GOT3 (cell line): ENCODE data around the gene FBXW8.
A peak's percentile ranks its signal among the peaks of the same experiment; 100 is the strongest.

Source experiments
- DNase-seq: peaks from one replicate; lab custom pipeline; 2025; ENCODE audit warnings: mixed read lengths; lab: John Stamatoyannopoulos, UW

The FBXW8 gene

GRCh38 chr12:116910645-116911451, at the start of gene FBXW8:
TSS of gene FBXW8 (plus strand) at chr12:116910950. CDS start at chr12:116911038, 88 bp downstream.
- peak; percentile 29 for DNase-seq

GRCh38 chr12:116861320-116861719, 49.4 kb upstream of the FBXW8 start:
- no peak for DNase-seq

- no peak for DNase-seq
These were observed 48.6 kb upstream of the FBXW8 start for GRCh38 chr12:116862167-116862566.

GRCh38 chr12:116863275-116863767, 47.4 kb upstream of the FBXW8 start:
- no peak for DNase-seq

- no peak for DNase-seq
These were observed 46.2 kb upstream of the FBXW8 start for GRCh38 chr12:116864371-116865160.

- DNase-seq = no peak
These were observed 43.2 kb upstream of the FBXW8 start for GRCh38 chr12:116867523-116867922.

GRCh38 chr12:116870306-116870705, 40.4 kb upstream of the FBXW8 start:
- DNase-seq = no peak

GRCh38 chr12:116874324-116874995, 36.3 kb upstream of the FBXW8 start:
- DNase-seq = no peak

GRCh38 chr12:116876151-116876869, 34.4 kb upstream of the FBXW8 start:
- no peak for DNase-seq

GRCh38 chr12:116878567-116879508, 31.9 kb upstream of the FBXW8 start:
- DNase-seq = no peak

- DNase-seq = no peak
These were observed 31.1 kb upstream of the FBXW8 start for GRCh38 chr12:116879509-116880212.

GRCh38 chr12:116880213-116880816, 30.4 kb upstream of the FBXW8 start:
- no peak for DNase-seq

GRCh38 chr12:116880817-116881324, 29.9 kb upstream of the FBXW8 start:
- DNase-seq = no peak

- no peak for DNase-seq
These were observed 29.3 kb upstream of the FBXW8 start, which contains the start of gene HRK for GRCh38 chr12:116881325-116881876. TSS of gene HRK (minus strand) at chr12:116881441. CDS start at chr12:116881307, 134 bp downstream.

- no peak for DNase-seq
These were observed 28.8 kb upstream of the FBXW8 start for GRCh38 chr12:116881877-116882507.

- DNase-seq = no peak
These were observed 28.0 kb upstream of the FBXW8 start for GRCh38 chr12:116882742-116883141.

GRCh38 chr12:116884871-116885270, 25.9 kb upstream of the FBXW8 start:
- DNase-seq = no peak

- DNase-seq = no peak
These were observed 25.3 kb upstream of the FBXW8 start for GRCh38 chr12:116885491-116885890.
